ENCODE measurements around the gene MAST2.

GRCh38 chr1:46011121-46011695 is 207.8 kb downstream of the MAST2 start:
- TF ChIP-seq CTCF (IDR thresholded peaks at IDR 0.05), result no peak
- TF ChIP-seq POLR2A (IDR thresholded peaks at IDR 0.05), result no peak

Measured in esophagus squamous epithelium (tissue), 4 donors.